GM23338 (cell line): ENCODE measurements around the gene MAN2C1. TPM values are rescaled to one million over a fixed set of nuclear protein-coding genes. Genes with fewer than 3 reads are reported as not detected.

ENCODE experiments used
- ATAC-seq: fragments of 200-7000 bp; cut with Tn5 transposase; 3 replicates; pipeline ENCODE4 v1.9.1; 2020
- DNase-seq: peaks from one replicate; pipeline ENCODE4 v3.0.0-alpha.2; 2015; ENCODE audit warnings: low spot score
- H2AFZ ChIP-seq: fragments of 200-600 bp; sonication (generic); 2 replicates; pipeline ENCODE4 v1.8.0; 2016; ENCODE audit warnings: antibody characterized with exemption, mild to moderate bottlenecking, moderate library complexity
- H3F3A ChIP-seq: fragments of 200-600 bp; sonication (generic); replicated peaks from 2 replicates; pipeline ENCODE4 v1.8.0; 2017; ENCODE audit warnings: antibody characterized with exemption, mixed run types, low read depth
- H3K27ac ChIP-seq: fragments of 200-600 bp; sonication (generic); 2 replicates; pipeline ENCODE4 v1.6.1; 2016; ENCODE audit warnings: low read depth
- H3K27me3 ChIP-seq: fragments of 200-600 bp; sonication (generic); 2 replicates; pipeline ENCODE4 v1.8.0; 2016; ENCODE audit warnings: mild to moderate bottlenecking, mixed run types, moderate library complexity; ENCODE audit not compliant: insufficient read depth
- H3K36me3 ChIP-seq: fragments of 200-600 bp; sonication (generic); 2 replicates; pipeline ENCODE4 v1.8.0; 2016; ENCODE audit warnings: mild to moderate bottlenecking; ENCODE audit not compliant: insufficient read depth
- H3K4me1 ChIP-seq: fragments of 200-600 bp; sonication (generic); 2 replicates; pipeline ENCODE4 v1.8.0; 2016; ENCODE audit warnings: mild to moderate bottlenecking, moderate library complexity; ENCODE audit not compliant: insufficient read depth
- H3K4me2 ChIP-seq: fragments of 200-600 bp; sonication (generic); 2 replicates; pipeline ENCODE4 v1.7.1; 2017; ENCODE audit warnings: mixed run types
- H3K4me3 ChIP-seq: fragments of 200-600 bp; sonication (generic); 2 replicates; pipeline ENCODE4 v1.6.1; 2016; ENCODE audit warnings: mixed run types
- H3K79me2 ChIP-seq: fragments of 200-600 bp; sonication (generic); replicated peaks from 2 replicates; pipeline ENCODE4 v1.8.0; 2017; ENCODE audit warnings: mild to moderate bottlenecking; ENCODE audit not compliant: insufficient read depth
- H3K9me2 ChIP-seq: fragments of 200-600 bp; sonication (generic); 2 replicates; pipeline ENCODE4 v1.8.0; 2017; ENCODE audit not compliant: insufficient read depth
- H4K20me1 ChIP-seq: fragments of 200-600 bp; sonication (generic); replicated peaks from 2 replicates; pipeline ENCODE4 v1.8.0; 2017; ENCODE audit warnings: mild to moderate bottlenecking; ENCODE audit not compliant: insufficient read depth
- H3K27ac Mint-ChIP-seq: 2 replicates; pipeline ENCODE4 v1.8.0; 2020; ENCODE audit warnings: inconsistent platforms, mild to moderate bottlenecking, moderate library complexity, mixed read lengths
- H3K27me3 Mint-ChIP-seq: 3 replicates; pipeline ENCODE4 v1.8.0; 2022; ENCODE audit warnings: low read depth, mild to moderate bottlenecking, moderate library complexity, mixed read lengths, inconsistent platforms; ENCODE audit not compliant: insufficient read depth, poor library complexity
- H3K36me3 Mint-ChIP-seq: 3 replicates; pipeline ENCODE4 v1.8.0; 2021; ENCODE audit warnings: low read depth, mild to moderate bottlenecking, inconsistent platforms, moderate library complexity, mixed read lengths
- H3K4me1 Mint-ChIP-seq: 3 replicates; pipeline ENCODE4 v1.8.0; 2020; ENCODE audit warnings: mild to moderate bottlenecking, inconsistent platforms, mixed read lengths
- H3K4me3 Mint-ChIP-seq: 3 replicates; pipeline ENCODE4 v1.8.0; 2021; ENCODE audit warnings: moderate library complexity, mild to moderate bottlenecking, inconsistent platforms, mixed read lengths
- H3K9me3 Mint-ChIP-seq: 3 replicates; pipeline ENCODE4 v1.8.0; 2020; ENCODE audit warnings: moderate library complexity, mild to moderate bottlenecking, inconsistent platforms, mixed read lengths
- CREB1 ChIP-seq: fragments of 250-450 bp; sonication (Bioruptor Pico); IDR thresholded peaks from 2 replicates; pipeline ENCODE4 v1.5.0; 2020; ENCODE audit warnings: low read depth, mild to moderate bottlenecking, moderate library complexity
- CTCF ChIP-seq, 2 experiments: fragments of 200-600 bp in 1 of 2; sonication (generic) in 1 of 2; conservative IDR thresholded peaks; 2 replicates each; pipeline versions ENCODE4 v1.5.1 to v1.6.1; 2016 to 2017; ENCODE audit warnings: antibody characterized with exemption in 2 of 2, low read depth in 2 of 2, mild to moderate bottlenecking in 2 of 2, moderate library complexity in 1 of 2
- ETS1 ChIP-seq: IDR thresholded peaks from 2 replicates; pipeline ENCODE4 v1.6.1; 2016; ENCODE audit warnings: antibody characterized with exemption
- EZH2 ChIP-seq: fragments of 200-600 bp; sonication (generic); IDR thresholded peaks from one replicate; pipeline ENCODE4 v1.8.0; 2017; ENCODE audit warnings: antibody characterized with exemption, mild to moderate bottlenecking, low read depth; ENCODE audit not compliant: unreplicated experiment
- JUNB ChIP-seq: IDR thresholded peaks from one replicate; pipeline ENCODE4 v1.6.1; 2016; ENCODE audit warnings: antibody characterized with exemption; ENCODE audit not compliant: unreplicated experiment
- NANOG ChIP-seq: IDR thresholded peaks from 2 replicates; pipeline ENCODE4 v1.6.1; 2016; ENCODE audit warnings: antibody characterized with exemption, borderline replicate concordance
- POLR2AphosphoS5 ChIP-seq: IDR thresholded peaks from 2 replicates; pipeline ENCODE4 v1.6.1; 2016; ENCODE audit warnings: antibody characterized with exemption, low read depth
- REST ChIP-seq: IDR thresholded peaks from one replicate; pipeline ENCODE4 v1.6.1; 2018; ENCODE audit warnings: antibody characterized with exemption; ENCODE audit not compliant: unreplicated experiment
- ZNF114 ChIP-seq: fragments of 250-450 bp; sonication (Bioruptor Pico); IDR thresholded peaks from 2 replicates; pipeline ENCODE4 v1.5.0; 2020; ENCODE audit warnings: mild to moderate bottlenecking, moderate library complexity
- ZNF331 ChIP-seq: fragments of 250-450 bp; sonication (Bioruptor Pico); IDR thresholded peaks from 2 replicates; pipeline ENCODE4 v1.5.0; 2020; ENCODE audit warnings: low read depth, mild to moderate bottlenecking, moderate library complexity
- polyA plus RNA-seq: library from polyadenylated mRNA; unstranded; fragments of >200 nt; fragmentation: Nextera tagmentation; extraction: Ambion mirVana; gene quantifications from 2 replicates; pipeline ENCODE4 v1.2.1, GENCODE V29; 2016
- total RNA-seq: library from RNA; depleted of rRNA; stranded (reverse); fragments of >200 nt; shearing (Covaris generic); gene quantifications from 2 replicates; pipeline ENCODE4 v1.2.3, GENCODE V29; 2014

MAN2C1 gene
- total and polyA plus RNA-seq, 2 experiments from 2014 or later: 42.3 to 129 TPM

- Mint-ChIP-seq H3K36me3 (peaks cover 85% of the 10 kb centered on the region), H3K9me3 (no peaks in the 10 kb centered on the region), H3K4me3 (no peak overlapping the region), H3K27ac (no peak overlapping the region), H3K4me1 (no peaks in the 10 kb centered on the region), H3K27me3 (no peaks in the 10 kb centered on the region)
- H3K4me2 ChIP-seq: no peak overlapping the region
- no peaks in the 10 kb centered on the region for H3K9me2 ChIP-seq
- H2AFZ ChIP-seq: no peak overlapping the region
- ATAC-seq (no peak), DNase-seq (no peak)
- TF ChIP-seq REST (no peak), NANOG (no peak), ZNF114 (CRISPR knock-in tag) (no peak), EZH2 (no peak), ETS1 (no peak), ZNF331 (no peak)
- 0 out of 2 replicates have a peak, but pooled peaks cover 7% of the 10 kb centered on the region for H4K20me1 ChIP-seq
- no peaks in the 10 kb centered on the region for H3F3A ChIP-seq
- H3K79me2 ChIP-seq: 0 out of 2 replicates have a peak, but pooled peaks cover 3% of the 10 kb centered on the region
- no peaks in the 10 kb centered on the region for H3K27me3 ChIP-seq
- H3K4me1 ChIP-seq: no peaks in the 10 kb centered on the region
- H3K36me3 ChIP-seq: peaks cover 66% of the 10 kb centered on the region
- no peak overlapping the region for H3K27ac ChIP-seq
- H3K4me3 ChIP-seq: no peak overlapping the region
These were observed 41.8 kb upstream of the MAN2C1 start for GRCh38 chr15:75410196-75410595.

GRCh38 chr15:75407083-75407482 is 38.7 kb upstream of the MAN2C1 start:
- Histone ChIP-seq H3K4me2 (no peak overlapping the region), H3F3A (no peaks in the 10 kb centered on the region), H3K27me3 (no peaks in the 10 kb centered on the region), H3K27ac (no peak overlapping the region), H3K4me1 (no peaks in the 10 kb centered on the region), H4K20me1 (peaks cover 7% of the 10 kb centered on the region), H2AFZ (no peak overlapping the region), H3K4me3 (no peak overlapping the region), H3K36me3 (peaks cover 63% of the 10 kb centered on the region), H3K79me2 (0 out of 2 replicates have a peak, but pooled peaks cover 7% of the 10 kb centered on the region), H3K9me2 (no peaks in the 10 kb centered on the region)
- Mint-ChIP-seq H3K9me3 (no peaks in the 10 kb centered on the region), H3K27ac (no peak overlapping the region), H3K27me3 (peaks cover 3% of the 10 kb centered on the region), H3K4me1 (no peaks in the 10 kb centered on the region), H3K4me3 (no peak overlapping the region), H3K36me3 (peaks cover 95% of the 10 kb centered on the region)
- no peak for DNase-seq
- no peak for ATAC-seq
- TF ChIP-seq CTCF (conservative IDR thresholded peaks at IDR 0.05; ENCODE audit: low read depth in 2 of 2): no peak
- TF ChIP-seq JUNB: no peak
- no peak for TF ChIP-seq REST
- TF ChIP-seq ETS1: no peak
- no peak for TF ChIP-seq CREB1 (CRISPR knock-in tag)
- TF ChIP-seq ZNF331: no peak
- TF ChIP-seq ZNF114 (CRISPR knock-in tag): no peak
- no peak for TF ChIP-seq EZH2
- no peak for TF ChIP-seq POLR2AphosphoS5
